DOHH2 (cell line): ENCODE measurements around the gene LRRTM4.

ENCODE experiments used
- CTCF ChIP-seq: fragments of 200-600 bp; sonication (generic); IDR thresholded peaks from one replicate; pipeline ENCODE4 v1.5.1; 2014; ENCODE audit warnings: antibody characterized with exemption, mild to moderate bottlenecking, low read depth, low read length; ENCODE audit not compliant: poor library complexity, severe bottlenecking
- EZH2phosphoT487 ChIP-seq: fragments of 200-600 bp; sonication (generic); IDR thresholded peaks from 2 replicates; pipeline ENCODE4 v1.6.1; 2017; ENCODE audit warnings: borderline replicate concordance, mild to moderate bottlenecking, antibody characterized with exemption, low read length, moderate library complexity, mixed read lengths

- TF ChIP-seq CTCF = no peak
- TF ChIP-seq EZH2phosphoT487 = no peak
These were observed 601.2 kb downstream of the LRRTM4 start for GRCh38 chr2:76921006-76921405.
